Measurements from ENCODE around the gene RNASE9. TPM values are rescaled to one million over a fixed set of nuclear protein-coding genes. Genes with fewer than 3 reads are reported as not detected.

Gene RNASE9
- total RNA-seq, 2 experiments from 2014 or later: not detected

- Mint-ChIP-seq H3K36me3 (ENCODE audit: low read depth) (no peaks in the 10 kb centered on the region), H3K4me3 (no peak overlapping the region), H3K27me3 (peaks cover 21% of the 10 kb centered on the region), H3K9me3 (no peaks in the 10 kb centered on the region), H3K27ac (no peak overlapping the region), H3K4me1 (ENCODE audit: low read depth) (no peaks in the 10 kb centered on the region)
- no peaks in the 10 kb centered on the region for H3K4me1 ChIP-seq (ENCODE audit: insufficient read depth, low read length)
- no peak for ATAC-seq (ENCODE audit: poor library complexity)
- no peaks in the 10 kb centered on the region for H3K9me3 ChIP-seq (ENCODE audit: control insufficient read depth in 1 of 2, insufficient read depth in 1 of 2, low read length in 2 of 2)
- CTCF ChIA-PET: no interaction called here
- H3K27me3 ChIP-seq (ENCODE audit: control insufficient read depth in 1 of 2, insufficient read depth in 2 of 2, low read length in 2 of 2): peaks cover 0 to 8% of the 10 kb centered on the region in 2 experiments
- DNase-seq: no peak
- POLR2A ChIA-PET: no interaction called here
- intact Hi-C loops (cut with DNase I, micrococcal nuclease): no loop called here
- no peaks in the 10 kb centered on the region for H3K36me3 ChIP-seq (ENCODE audit: insufficient read depth, low read length)
- no peak overlapping the region for H3K27ac ChIP-seq (ENCODE audit: low read depth in 1 of 2, low read length in 2 of 2)
- no peak for TF ChIP-seq CTCF (IDR thresholded peaks at IDR 0.05)
- H3K4me3 ChIP-seq (ENCODE audit: low read length): no peak overlapping the region
Measured at GRCh38 chr14:20546877-20547276, 14.0 kb downstream of the RNASE9 start.

- H3K4me3 Mint-ChIP-seq: no peak overlapping the region
- DNase-seq (no peak), ATAC-seq (ENCODE audit: poor library complexity) (no peak)
- no peak overlapping the region for H3K4me3 ChIP-seq (ENCODE audit: low read length)
- no peaks in the 10 kb centered on the region for H3K4me1 Mint-ChIP-seq (ENCODE audit: low read depth)
- CTCF ChIA-PET: interaction anchor here (1.2 kb wide), 1 partner anchor 15 kb away, joined by 3 read pairs; no protein-coding TSS in a partner anchor
- H3K27me3 Mint-ChIP-seq: peaks cover 11% of the 10 kb centered on the region
- H3K36me3 ChIP-seq (ENCODE audit: insufficient read depth, low read length): no peaks in the 10 kb centered on the region
- H3K9me3 ChIP-seq (ENCODE audit: control insufficient read depth in 1 of 2, insufficient read depth in 1 of 2, low read length in 2 of 2): no peaks in the 10 kb centered on the region
- no peak for TF ChIP-seq CTCF (IDR thresholded peaks at IDR 0.05)
- no peak overlapping the region for H3K27ac Mint-ChIP-seq
- H3K4me1 ChIP-seq (ENCODE audit: insufficient read depth, low read length): no peaks in the 10 kb centered on the region
- H3K36me3 Mint-ChIP-seq (ENCODE audit: low read depth): no peaks in the 10 kb centered on the region
- no peaks in the 10 kb centered on the region for H3K27me3 ChIP-seq (ENCODE audit: control insufficient read depth in 1 of 2, insufficient read depth in 2 of 2, low read length in 2 of 2)
- intact Hi-C loops (cut with DNase I, micrococcal nuclease): no loop called here
- POLR2A ChIA-PET: no interaction called here
- H3K9me3 Mint-ChIP-seq: no peaks in the 10 kb centered on the region
- H3K27ac ChIP-seq (ENCODE audit: low read depth in 1 of 2, low read length in 2 of 2): no peak overlapping the region
Measured at GRCh38 chr14:20539906-20540305, 20.9 kb downstream of the RNASE9 start.

GRCh38 chr14:20530771-20531571, 29.9 kb downstream of the RNASE9 start:
- Histone ChIP-seq H3K36me3 (ENCODE audit: insufficient read depth, low read length) (no peaks in the 10 kb centered on the region), H3K4me1 (ENCODE audit: insufficient read depth, low read length) (peaks cover 3% of the 10 kb centered on the region), H3K9me3 (ENCODE audit: control insufficient read depth in 1 of 2, insufficient read depth in 1 of 2, low read length in 2 of 2) (no peaks in the 10 kb centered on the region), H3K27me3 (ENCODE audit: control insufficient read depth in 1 of 2, insufficient read depth in 2 of 2, low read length in 2 of 2) (no peaks in the 10 kb centered on the region), H3K4me3 (ENCODE audit: low read length) (no peak overlapping the region), H3K27ac (ENCODE audit: low read depth in 1 of 2, low read length in 2 of 2) (no peak overlapping the region)
- POLR2A ChIA-PET: interaction anchor here (0.9 to 2.4 kb wide), 3 partner anchors 53 to 69 kb away, joined by 3 to 8 read pairs (median 6); partner anchors contain the start of gene PIP4P1
- Mint-ChIP-seq H3K27me3 (peaks cover 5% of the 10 kb centered on the region), H3K36me3 (ENCODE audit: low read depth) (no peaks in the 10 kb centered on the region), H3K27ac (no peak overlapping the region), H3K4me3 (no peak overlapping the region), H3K9me3 (no peaks in the 10 kb centered on the region), H3K4me1 (ENCODE audit: low read depth) (peaks cover 7% of the 10 kb centered on the region)
- ATAC-seq (ENCODE audit: poor library complexity) (peak; percentile 67), DNase-seq (peak; percentile 51 to 86 (median 64))
- CTCF ChIA-PET: interaction anchor here (1.3 kb wide), 2 partner anchors 42 to 160 kb away, joined by 5 read pairs; no protein-coding TSS in a partner anchor
- peak; percentile 70 for TF ChIP-seq CTCF (IDR thresholded peaks at IDR 0.05)
- intact Hi-C loops (cut with DNase I, micrococcal nuclease): loop anchor here (1.0 to 5.0 kb wide), 6 partner anchors 62 to 204 kb away; partner anchors contain the start of gene PNP (in 1 of the 2)
